ENCODE data around the gene PPP1R1A. TPM values are rescaled to one million over a fixed set of nuclear protein-coding genes. Genes with fewer than 3 reads are reported as not detected.

The PPP1R1A gene
- total RNA-seq, 1 experiment from 2014 or later: 8.5 TPM

DNA sequence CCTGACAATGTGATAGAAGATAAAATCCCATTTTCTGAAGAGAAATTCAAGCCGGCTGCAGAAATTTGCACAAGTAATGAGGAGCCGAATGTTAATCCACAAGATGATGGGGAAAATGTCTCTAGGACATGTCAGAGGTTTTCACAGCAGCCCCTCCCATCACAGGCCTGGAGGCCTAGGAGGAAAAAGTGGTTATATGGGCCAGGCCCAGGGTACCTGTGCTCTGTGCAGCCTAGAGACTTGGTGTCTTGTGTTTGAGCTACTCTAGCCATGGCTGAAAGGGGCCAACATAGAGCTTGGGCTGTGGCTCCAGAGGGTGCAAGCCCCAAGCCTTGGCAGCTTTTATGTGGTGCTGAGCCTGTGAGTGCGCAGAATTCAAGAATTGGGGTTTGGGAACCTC lies 38.8 kb upstream of the PPP1R1A start:
- Histone ChIP-seq H3K4ac (ENCODE audit: low read depth, low read length) (no peak overlapping the region), H2BK120ac (ENCODE audit: low read depth, low read length, poor library complexity, severe bottlenecking) (no peak overlapping the region), H3K4me1 (ENCODE audit: insufficient read depth, low read length) (no peaks in the 10 kb centered on the region), H3T11ph (ENCODE audit: low read length) (no peak overlapping the region), H2BK12ac (ENCODE audit: insufficient read length, low read depth, low read length) (no peak overlapping the region), H3K9me3 (ENCODE audit: control insufficient read depth, low read depth, low read length) (no peaks in the 10 kb centered on the region), H2AK5ac (ENCODE audit: insufficient read length, low read length) (no peak overlapping the region), H2BK15ac (ENCODE audit: low read depth, low read length) (no peak overlapping the region), H3K27ac (ENCODE audit: insufficient read length, low read depth, low read length) (no peak overlapping the region), H3K18ac (ENCODE audit: insufficient read length, low read depth, low read length) (no peak overlapping the region), H3K27me3 (ENCODE audit: insufficient read depth, low read length) (no peaks in the 10 kb centered on the region), H2BK5ac (ENCODE audit: insufficient read length, low read length) (no peak overlapping the region), H3K56ac (ENCODE audit: insufficient read length, low read depth, low read length) (no peak overlapping the region), H3K14ac (ENCODE audit: insufficient read depth, low read length) (no peak overlapping the region), H3K23me2 (ENCODE audit: insufficient read length, low read depth, low read length, poor library complexity, severe bottlenecking) (no peaks in the 10 kb centered on the region), H3K9ac (ENCODE audit: extremely low read depth, insufficient read length, low read length) (no peak overlapping the region), H3K23ac (ENCODE audit: insufficient read length, low read depth, low read length) (no peak overlapping the region), H4K5ac (ENCODE audit: insufficient read length, low read depth, low read length) (no peak overlapping the region), H4K8ac (replicated peaks; ENCODE audit: insufficient read length, low read depth, low read length) (no peak overlapping the region), H3K4me2 (ENCODE audit: insufficient read depth, insufficient read length, low read length) (no peak overlapping the region), H2AFZ (ENCODE audit: low read length) (no peak overlapping the region), H4K91ac (ENCODE audit: insufficient read length, low read depth, low read length) (no peak overlapping the region), H4K20me1 (ENCODE audit: control insufficient read depth, insufficient read depth, insufficient read length) (no peaks in the 10 kb centered on the region), H3K79me2 (ENCODE audit: insufficient read depth, low read length) (no peaks in the 10 kb centered on the region), H2BK20ac (ENCODE audit: low read depth, low read length, poor library complexity, severe bottlenecking) (no peak overlapping the region), H3K79me1 (ENCODE audit: insufficient read depth, low read depth, low read length, poor library complexity, severe bottlenecking) (no peaks in the 10 kb centered on the region)
- no peak for TF ChIP-seq CTCF (conservative IDR thresholded peaks at IDR 0.05)
- Mint-ChIP-seq H3K9me3 (peaks cover 21 to 30% of the 10 kb centered on the region in 2 experiments), H3K4me1 (peaks cover 0 to 3% of the 10 kb centered on the region in 2 experiments; a peak in 2 of 4 replicates), H3K4me3 (no peak overlapping the region), H3K27ac (no peak overlapping the region), H3K36me3 (ENCODE audit: insufficient read depth in 1 of 3, low read depth in 3 of 3) (peaks cover 9 to 16% (median 13%) of the 10 kb centered on the region in 3 experiments; a peak in 6 of 7 replicates), H3K27me3 (ENCODE audit: low read depth) (peaks cover 59% of the 10 kb centered on the region)
- DNase-seq: peak; percentile 14
- no CpG with 5 or more reads among the region's 3 CpGs for WGBS (ENCODE audit: extremely low coverage, insufficient read length, low lambda C conversion rate)
